ENCODE results near the gene SCYGR2. TPM values are rescaled to one million over a fixed set of nuclear protein-coding genes. Genes with fewer than 3 reads are reported as not detected.

SCYGR2 gene
- total RNA-seq, 3 donors from 2014 or later: not detected

Other genes starting within 250 kb of the SCYGR2 start
- gene TM4SF20, start 219.6 kb upstream of the SCYGR2 start, total RNA-seq: 10 to 100 TPM in 1 of 3 donors, 1 to 10 TPM in 2; 3.9 to 12.6 (median 9.1) TPM
- not detected for gene SCYGR1, start 210.9 kb upstream of the SCYGR2 start, total RNA-seq
- 10 to 100 TPM; 69.2 to 76.3 (median 73.0) TPM for gene AGFG1, start 126.7 kb upstream of the SCYGR2 start, total RNA-seq
- not detected for gene SCYGR3, start 15.9 kb downstream of the SCYGR2 start, total RNA-seq
- not detected for gene SCYGR4, start 18.6 kb downstream of the SCYGR2 start, total RNA-seq
- not detected for gene SCYGR5, start 67.9 kb downstream of the SCYGR2 start, total RNA-seq
- gene SLC19A3, start 119.1 kb downstream of the SCYGR2 start, total RNA-seq: 10 to 100 TPM in 2 of 3 donors, 1 to 10 TPM in 1; 4.5 to 28.8 (median 21.6) TPM
- gene SCYGR6, start 125.9 kb downstream of the SCYGR2 start, total RNA-seq: not detected
- gene SCYGR7, start 129.4 kb downstream of the SCYGR2 start, total RNA-seq: not detected
- not detected for gene SCYGR8, start 147.0 kb downstream of the SCYGR2 start, total RNA-seq
- gene CCL20, start 214.9 kb downstream of the SCYGR2 start, total RNA-seq: 10 to 100 TPM; 10.2 to 24.4 (median 12.9) TPM